Activated T-helper 1 cell treated with Interleukin-2 at 50 U/mL for 16 hours (primary cell): Measurements from ENCODE around the gene VTI1A.
"Not testable (repeated sequence)": the region's sequence is repeated elsewhere in the genome, so short reads cannot be mapped to it uniquely, and the experiment has no call there.

Source experiments
- DNase-seq: peaks from one replicate; pipeline ENCODE4 v3.0.0-alpha.2; 2020; ENCODE audit warnings: low read depth

VTI1A gene

GRCh38 chr10:112723876-112724275, 276.9 kb downstream of the VTI1A start:
- no peak for DNase-seq

DNA sequence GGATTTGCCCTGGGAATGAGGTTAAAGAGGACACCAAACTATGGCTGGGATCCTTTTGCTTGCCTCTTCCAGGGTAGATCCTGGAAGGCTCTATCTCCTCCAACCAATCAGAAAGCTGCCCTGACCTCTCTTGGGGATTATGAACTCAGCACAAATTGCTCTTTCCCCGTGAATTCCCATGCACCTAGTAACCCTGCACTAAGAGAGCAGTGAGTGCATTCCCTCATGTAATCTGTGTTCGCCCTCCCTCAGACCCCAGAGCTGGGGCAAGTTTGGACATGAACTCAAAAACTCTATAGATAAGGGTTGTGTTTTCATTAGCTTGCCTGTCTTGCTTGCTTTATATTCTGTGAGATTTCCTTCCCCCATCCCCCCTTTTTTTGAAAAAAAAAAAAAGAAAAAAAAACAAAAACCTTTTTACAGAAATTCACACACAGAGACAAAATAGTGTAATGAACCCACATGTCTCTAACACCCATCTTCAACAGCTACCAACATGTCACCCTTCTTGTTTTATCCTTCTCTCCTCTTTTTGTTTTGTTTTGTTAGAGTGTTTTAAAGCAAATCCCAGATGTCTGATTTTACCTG, 277.5 kb downstream of the VTI1A start:
- DNase-seq, result no peak

GRCh38 chr10:112728118-112728883, 281.3 kb downstream of the VTI1A start:
- DNase-seq, result no peak

DNA sequence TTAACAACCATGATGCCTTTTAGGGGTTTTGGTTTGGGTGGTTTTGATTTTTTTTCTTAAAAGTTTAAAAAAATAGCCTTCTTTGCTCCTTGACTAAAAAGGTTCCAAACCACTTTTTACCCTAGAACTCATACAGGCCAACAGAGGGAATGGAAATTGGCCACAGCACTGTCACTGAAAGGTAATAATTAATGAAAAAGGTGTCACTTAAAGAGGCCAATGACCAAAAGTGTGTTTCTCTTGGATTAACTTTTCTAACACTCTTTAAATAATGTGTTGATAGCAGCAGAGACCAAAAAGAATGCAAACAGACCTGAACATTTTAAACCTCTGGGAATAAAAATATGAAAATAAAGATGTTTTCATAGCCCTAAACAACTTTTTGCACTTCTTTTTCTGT, 282.0 kb downstream of the VTI1A start:
- no peak for DNase-seq

DNA sequence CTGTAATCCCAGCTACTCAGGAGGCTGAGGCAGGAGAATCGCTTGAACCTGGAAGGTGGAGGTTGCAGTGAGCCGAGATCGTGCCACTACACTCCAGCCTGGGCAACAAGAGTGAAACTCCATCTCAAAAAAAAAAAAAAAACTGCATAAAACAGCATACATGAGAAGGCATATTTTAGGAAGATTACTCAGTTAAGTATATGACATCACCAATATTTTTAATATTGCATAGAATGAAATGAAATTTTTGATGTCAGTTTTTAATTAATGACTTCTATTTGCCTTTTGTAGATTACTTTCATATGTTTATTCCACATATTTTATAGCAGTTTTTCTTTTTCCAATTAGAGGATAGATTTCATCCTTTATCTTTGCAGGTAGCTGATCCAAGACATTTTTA, 284.4 kb downstream of the VTI1A start:
- not testable (repeated sequence) for DNase-seq

DNA sequence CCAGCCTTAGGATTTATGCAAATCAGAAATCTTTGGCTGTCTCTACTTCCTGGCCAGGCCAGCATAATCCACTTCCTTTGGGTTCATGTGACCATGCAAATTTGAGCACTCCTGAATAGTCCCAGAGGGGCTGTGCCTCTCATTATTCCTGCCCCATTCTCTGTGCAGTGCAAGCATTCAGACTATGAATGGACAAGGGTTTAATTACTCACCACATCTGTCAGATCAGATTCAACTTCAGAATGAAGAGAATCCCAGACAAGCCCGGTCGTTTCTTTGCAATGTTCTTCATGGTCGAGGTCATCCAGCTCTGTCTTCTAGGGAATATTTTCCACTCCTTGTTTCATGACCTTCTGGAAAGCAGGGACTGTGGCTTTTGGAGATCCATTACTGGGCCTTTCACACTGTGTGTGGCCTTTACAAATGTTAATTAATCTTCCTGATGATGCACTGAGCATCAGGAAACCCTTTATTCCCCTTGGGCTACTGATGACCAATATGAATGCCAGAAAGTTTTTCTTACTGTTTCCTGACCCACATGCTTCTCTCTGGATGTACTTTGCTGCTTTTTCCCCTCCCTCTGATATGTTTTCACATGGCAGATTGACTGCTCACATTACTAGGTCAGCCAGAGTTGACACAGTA, 285.4 kb downstream of the VTI1A start:
- DNase-seq, result no peak

- no peak for DNase-seq
These were observed 288.2 kb downstream of the VTI1A start for GRCh38 chr10:112735041-112735695.

GRCh38 chr10:112738606-112739591, 291.9 kb downstream of the VTI1A start:
- no peak for DNase-seq

DNA sequence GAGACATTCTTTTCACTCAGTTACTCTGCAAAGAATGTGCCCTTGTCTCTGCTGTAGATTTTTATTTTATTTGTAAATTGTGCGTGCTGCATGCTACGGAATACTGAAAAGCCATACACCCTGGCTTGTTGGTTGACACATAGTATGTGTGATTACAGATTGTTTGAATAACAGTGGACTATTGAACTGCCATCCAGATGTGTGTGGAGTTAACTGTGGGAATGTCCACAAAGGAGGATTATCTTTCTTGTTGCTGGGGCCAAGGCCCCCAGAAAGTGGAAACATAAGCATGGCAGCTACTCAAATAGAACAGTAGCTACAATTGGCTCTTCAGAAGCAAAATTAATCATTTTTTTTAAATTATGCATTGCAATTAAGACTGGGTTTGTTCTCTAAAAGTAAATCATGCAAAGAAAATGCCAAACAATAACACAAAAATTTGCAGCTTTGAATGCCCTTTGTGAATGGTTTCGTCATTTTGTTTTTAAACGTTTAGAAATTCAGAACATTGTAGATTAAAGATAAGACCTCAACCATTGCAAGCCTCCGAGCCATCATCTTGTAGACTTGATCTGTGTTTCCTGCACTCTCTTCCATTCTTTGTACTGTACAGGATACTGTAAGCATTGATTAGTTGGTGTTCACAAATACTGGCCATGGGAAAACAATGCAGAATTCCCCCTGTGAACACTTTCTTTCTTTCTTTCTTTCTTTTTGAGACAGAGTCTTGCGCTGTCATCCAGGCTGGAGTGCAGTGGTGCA, 292.8 kb downstream of the VTI1A start:
- DNase-seq, result no peak

DNA sequence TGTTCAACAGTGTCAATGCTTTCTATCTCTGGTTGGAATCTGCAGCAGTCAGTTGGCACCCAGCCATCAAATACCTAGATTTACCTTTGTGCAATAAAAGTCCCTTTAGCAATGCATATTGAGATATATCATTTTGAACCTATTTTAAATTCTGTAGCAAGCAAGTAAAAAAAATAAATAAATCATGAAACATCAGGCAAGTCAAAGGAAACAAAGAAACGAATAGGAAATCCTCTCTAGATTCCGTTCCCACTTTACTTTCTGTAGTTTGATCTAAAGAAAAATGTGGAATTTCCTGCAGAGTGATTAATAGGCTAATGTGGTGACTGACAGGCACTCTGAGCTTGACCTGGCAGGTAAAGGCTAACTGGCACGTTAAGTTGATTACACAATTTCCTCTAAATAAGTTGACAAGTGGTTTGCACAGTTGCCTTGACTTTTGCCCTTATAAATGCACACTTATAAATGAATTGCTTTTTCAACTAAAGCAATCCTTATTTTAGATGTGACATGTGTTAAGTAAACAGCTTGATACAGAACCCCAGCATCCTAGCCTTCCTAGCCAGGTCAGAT, 294.9 kb downstream of the VTI1A start:
- no peak for DNase-seq

DNA sequence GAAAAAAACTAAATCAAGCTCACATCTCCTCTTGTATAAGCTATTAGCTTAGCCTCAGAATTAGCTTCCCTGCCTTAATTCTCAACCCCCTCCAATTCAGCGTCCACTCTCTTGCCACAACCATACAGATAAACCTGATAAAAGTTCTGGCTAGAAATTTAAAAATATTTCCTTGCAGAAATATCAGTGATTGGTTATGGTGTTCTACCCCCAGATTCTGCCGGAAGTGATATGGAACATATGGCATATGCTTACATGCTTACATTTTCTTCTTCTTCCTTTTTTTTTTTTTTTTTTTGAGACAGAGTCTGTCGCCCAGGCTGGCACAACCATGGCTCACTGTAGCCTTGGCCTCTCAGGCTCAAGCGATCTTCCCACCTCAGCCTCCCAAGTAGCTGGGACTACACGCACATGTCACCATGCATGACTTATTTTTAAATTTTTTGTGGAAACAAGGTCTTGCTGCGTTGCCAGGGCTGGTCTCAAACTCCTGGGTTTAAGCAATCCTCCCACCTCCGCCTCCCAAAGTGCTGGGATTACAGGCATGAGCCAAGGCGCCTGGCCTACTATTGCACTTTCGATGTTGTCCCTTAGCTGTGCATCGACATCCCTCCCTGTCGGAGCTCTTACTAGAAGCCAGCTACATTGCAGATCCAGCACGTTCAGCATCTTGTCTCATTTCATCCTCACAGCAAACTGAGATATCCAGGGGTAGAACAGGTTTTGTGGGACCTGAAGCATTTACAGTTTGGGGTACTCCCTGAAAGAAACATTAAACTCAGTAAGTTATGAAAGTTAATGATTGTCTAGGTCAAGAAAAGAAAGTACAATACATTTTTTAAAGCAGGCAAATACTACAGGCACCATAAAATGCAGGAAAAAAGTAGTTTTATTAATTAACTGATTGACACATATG, 297.4 kb downstream of the VTI1A start:
- DNase-seq, result no peak

DNA sequence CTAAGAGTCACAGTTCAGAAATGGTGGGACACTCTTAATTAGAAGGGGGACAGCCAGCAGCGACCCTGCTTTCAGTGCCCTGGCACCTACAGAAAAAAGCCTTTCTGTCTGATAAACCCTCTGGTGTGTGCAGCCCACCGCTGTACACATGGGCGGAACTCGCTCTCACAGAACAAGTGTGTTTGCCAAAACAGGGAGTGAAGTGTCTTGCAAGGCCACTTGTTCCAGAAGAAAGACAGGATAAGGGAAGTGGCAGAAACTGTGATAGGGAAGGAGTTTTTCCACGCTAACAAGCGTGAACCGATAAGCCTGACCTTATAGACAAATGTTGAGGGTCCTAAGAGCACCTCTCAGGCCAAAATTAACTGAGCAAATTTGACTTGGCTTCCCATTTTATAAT, 299.3 kb downstream of the VTI1A start:
- no peak for DNase-seq

DNA sequence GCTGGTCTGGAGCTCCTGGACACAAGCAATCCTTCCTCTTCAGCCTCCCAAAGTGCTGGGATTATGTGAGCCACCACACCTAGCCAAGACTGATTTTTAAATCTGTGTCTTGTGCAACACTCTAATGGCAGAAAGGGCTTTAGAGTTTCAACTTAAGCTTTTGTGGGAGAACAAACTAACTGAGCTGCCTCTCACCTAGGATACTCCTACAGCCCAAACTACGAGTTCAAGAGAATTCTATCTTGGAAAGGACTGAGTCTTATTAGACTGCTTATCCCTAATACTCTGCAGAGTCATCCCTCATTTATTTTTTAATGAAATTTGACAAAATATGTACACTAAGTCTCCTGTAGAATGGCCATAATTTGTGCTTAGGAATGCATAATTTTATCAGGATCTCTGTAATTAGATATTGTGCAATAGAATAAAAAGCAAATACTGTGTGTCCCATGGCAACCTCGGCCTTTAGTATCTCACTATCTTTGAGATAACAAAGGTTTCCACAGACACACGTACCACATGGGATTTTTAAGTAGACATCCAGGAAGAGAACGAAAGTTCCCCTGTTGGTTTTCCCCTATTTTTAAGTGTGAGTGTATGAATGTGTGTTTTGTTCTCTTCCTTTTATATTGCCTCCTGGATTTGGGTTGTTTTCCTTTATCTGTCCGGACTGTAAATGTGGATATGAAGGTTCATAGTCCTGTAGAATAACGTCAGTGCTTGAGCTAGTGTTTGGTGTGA, 303.6 kb downstream of the VTI1A start:
- DNase-seq, result no peak

DNA sequence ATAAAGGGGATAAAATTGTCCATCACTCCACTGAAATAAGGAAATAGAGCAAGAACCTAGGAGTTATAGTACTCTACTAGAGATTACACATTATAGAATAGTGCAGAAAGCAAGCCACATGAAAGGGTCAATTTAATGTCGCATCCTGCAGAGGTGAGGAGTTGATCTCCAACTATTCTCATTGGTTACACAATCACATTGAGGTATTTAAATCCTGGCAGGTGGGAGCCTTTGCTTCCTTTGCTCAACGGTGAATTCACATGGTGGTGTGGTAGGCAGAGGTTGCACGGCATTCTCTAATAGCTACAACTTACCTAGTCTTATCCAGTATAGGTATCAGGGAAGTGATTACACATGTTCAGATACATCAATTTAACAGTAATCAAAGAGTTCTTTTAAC, 304.6 kb downstream of the VTI1A start:
- DNase-seq, result no peak

GRCh38 chr10:112752288-112752687, 305.3 kb downstream of the VTI1A start:
- DNase-seq, result no peak

GRCh38 chr10:112753961-112754411, 307.0 kb downstream of the VTI1A start:
- DNase-seq, result no peak

- no peak for DNase-seq
These were observed 308.6 kb downstream of the VTI1A start for GRCh38 chr10:112755446-112756234.

GRCh38 chr10:112756235-112756527, 309.2 kb downstream of the VTI1A start:
- DNase-seq, result no peak
